Measurements from ENCODE around the gene TNFRSF14. TPM values are rescaled to one million over a fixed set of nuclear protein-coding genes. Genes with fewer than 3 reads are reported as not detected.

The TNFRSF14 gene
- total and polyA plus RNA-seq, 2 of the 13 experiments (the other 11 are each of a cell fraction or from before 2014, with no cell fraction given) = 11.9 to 49.9 TPM

DNA sequence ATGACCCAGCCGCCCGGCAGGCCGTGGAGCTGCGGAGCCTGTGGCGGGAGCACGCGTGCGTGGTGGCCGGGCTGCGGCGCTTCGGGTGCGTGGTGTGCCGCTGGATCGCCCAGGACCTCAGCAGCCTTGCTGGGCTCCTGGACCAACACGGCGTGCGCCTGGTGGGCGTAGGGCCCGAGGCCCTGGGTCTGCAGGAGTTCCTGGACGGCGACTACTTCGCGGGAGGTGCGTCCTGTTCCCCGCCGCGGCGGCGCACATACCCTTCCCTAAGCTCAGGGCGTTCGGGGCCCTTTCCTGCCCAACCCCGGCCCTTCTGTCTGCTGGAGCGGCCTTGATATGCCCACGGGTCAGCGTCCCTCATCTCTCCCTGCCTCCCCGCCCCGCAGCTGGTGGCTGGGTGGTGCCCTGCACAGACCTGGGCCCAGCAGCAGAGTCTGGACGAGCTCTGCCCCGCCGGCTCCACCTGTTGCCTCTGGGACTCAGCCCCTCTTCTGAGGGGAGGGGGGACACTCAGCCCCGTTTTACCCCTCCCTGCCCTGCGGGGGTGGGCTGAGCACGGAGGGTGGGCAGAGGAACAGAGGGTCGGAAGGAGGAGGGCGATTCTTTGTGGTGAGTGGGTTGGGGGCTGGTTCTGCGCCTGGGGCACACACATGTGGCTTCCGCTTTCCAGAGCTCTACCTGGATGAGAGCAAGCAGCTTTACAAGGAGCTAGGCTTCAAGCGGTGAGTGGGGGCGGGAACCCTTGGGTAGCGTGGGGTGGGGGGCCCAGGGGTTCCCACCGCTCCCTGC is 31.1 kb downstream of the TNFRSF14 start (continued):
- TF ChIP-seq, protein P1, sequence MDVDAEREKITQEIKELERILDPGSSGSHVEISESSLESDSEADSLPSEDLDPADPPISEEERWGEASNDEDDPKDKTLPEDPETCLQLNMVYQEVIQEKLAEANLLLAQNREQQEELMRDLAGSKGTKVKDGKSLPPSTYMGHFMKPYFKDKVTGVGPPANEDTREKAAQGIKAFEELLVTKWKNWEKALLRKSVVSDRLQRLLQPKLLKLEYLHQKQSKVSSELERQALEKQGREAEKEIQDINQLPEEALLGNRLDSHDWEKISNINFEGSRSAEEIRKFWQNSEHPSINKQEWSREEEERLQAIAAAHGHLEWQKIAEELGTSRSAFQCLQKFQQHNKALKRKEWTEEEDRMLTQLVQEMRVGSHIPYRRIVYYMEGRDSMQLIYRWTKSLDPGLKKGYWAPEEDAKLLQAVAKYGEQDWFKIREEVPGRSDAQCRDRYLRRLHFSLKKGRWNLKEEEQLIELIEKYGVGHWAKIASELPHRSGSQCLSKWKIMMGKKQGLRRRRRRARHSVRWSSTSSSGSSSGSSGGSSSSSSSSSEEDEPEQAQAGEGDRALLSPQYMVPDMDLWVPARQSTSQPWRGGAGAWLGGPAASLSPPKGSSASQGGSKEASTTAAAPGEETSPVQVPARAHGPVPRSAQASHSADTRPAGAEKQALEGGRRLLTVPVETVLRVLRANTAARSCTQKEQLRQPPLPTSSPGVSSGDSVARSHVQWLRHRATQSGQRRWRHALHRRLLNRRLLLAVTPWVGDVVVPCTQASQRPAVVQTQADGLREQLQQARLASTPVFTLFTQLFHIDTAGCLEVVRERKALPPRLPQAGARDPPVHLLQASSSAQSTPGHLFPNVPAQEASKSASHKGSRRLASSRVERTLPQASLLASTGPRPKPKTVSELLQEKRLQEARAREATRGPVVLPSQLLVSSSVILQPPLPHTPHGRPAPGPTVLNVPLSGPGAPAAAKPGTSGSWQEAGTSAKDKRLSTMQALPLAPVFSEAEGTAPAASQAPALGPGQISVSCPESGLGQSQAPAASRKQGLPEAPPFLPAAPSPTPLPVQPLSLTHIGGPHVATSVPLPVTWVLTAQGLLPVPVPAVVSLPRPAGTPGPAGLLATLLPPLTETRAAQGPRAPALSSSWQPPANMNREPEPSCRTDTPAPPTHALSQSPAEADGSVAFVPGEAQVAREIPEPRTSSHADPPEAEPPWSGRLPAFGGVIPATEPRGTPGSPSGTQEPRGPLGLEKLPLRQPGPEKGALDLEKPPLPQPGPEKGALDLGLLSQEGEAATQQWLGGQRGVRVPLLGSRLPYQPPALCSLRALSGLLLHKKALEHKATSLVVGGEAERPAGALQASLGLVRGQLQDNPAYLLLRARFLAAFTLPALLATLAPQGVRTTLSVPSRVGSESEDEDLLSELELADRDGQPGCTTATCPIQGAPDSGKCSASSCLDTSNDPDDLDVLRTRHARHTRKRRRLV (CRISPR knock-in tag; IDR thresholded peaks at IDR 0.05) = no peak
- TF ChIP-seq KMT2A (CRISPR knock-in tag; IDR thresholded peaks at IDR 0.05) (peak; percentile 40; the same call in 1 of the 2 replicates), ATM (IDR thresholded peaks at IDR 0.05; ENCODE audit: borderline replicate concordance) (no peak), ZNF543 (CRISPR knock-in tag; IDR thresholded peaks at IDR 0.05) (no peak), JDP2 (CRISPR knock-in tag; IDR thresholded peaks at IDR 0.05; ENCODE audit: borderline replicate concordance) (no peak), ZSCAN20 (CRISPR knock-in tag; IDR thresholded peaks at IDR 0.05; ENCODE audit: borderline replicate concordance) (0 out of 2 replicates have a peak, but pooled peaks have one; percentile 28), GATAD1 (CRISPR knock-in tag; IDR thresholded peaks at IDR 0.05) (no peak), ZNF878 (CRISPR knock-in tag; IDR thresholded peaks at IDR 0.05) (no peak), ZFP90 (CRISPR knock-in tag; IDR thresholded peaks at IDR 0.05; ENCODE audit: borderline replicate concordance) (0 out of 2 replicates have a peak, but pooled peaks have one; percentile 33), ZNF672 (CRISPR knock-in tag; IDR thresholded peaks at IDR 0.05) (no peak), TAF1 (CRISPR knock-in tag; IDR thresholded peaks at IDR 0.05) (0 out of 2 replicates have a peak, but pooled peaks have one; percentile 41)
- TF ChIP-seq, protein P2, sequence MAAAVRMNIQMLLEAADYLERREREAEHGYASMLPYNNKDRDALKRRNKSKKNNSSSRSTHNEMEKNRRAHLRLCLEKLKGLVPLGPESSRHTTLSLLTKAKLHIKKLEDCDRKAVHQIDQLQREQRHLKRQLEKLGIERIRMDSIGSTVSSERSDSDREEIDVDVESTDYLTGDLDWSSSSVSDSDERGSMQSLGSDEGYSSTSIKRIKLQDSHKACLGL (CRISPR knock-in tag; IDR thresholded peaks at IDR 0.05) = 0 out of 2 replicates have a peak, but pooled peaks have one; percentile 57
- TF ChIP-seq, protein P3, sequence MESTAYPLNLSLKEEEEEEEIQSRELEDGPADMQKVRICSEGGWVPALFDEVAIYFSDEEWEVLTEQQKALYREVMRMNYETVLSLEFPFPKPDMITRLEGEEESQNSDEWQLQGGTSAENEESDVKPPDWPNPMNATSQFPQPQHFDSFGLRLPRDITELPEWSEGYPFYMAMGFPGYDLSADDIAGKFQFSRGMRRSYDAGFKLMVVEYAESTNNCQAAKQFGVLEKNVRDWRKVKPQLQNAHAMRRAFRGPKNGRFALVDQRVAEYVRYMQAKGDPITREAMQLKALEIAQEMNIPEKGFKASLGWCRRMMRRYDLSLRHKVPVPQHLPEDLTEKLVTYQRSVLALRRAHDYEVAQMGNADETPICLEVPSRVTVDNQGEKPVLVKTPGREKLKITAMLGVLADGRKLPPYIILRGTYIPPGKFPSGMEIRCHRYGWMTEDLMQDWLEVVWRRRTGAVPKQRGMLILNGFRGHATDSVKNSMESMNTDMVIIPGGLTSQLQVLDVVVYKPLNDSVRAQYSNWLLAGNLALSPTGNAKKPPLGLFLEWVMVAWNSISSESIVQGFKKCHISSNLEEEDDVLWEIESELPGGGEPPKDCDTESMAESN (CRISPR knock-in tag; conservative IDR thresholded peaks at IDR 0.05) = 0 out of 2 replicates have a peak, but pooled peaks have one; percentile 36
- TF ChIP-seq, protein P4, sequence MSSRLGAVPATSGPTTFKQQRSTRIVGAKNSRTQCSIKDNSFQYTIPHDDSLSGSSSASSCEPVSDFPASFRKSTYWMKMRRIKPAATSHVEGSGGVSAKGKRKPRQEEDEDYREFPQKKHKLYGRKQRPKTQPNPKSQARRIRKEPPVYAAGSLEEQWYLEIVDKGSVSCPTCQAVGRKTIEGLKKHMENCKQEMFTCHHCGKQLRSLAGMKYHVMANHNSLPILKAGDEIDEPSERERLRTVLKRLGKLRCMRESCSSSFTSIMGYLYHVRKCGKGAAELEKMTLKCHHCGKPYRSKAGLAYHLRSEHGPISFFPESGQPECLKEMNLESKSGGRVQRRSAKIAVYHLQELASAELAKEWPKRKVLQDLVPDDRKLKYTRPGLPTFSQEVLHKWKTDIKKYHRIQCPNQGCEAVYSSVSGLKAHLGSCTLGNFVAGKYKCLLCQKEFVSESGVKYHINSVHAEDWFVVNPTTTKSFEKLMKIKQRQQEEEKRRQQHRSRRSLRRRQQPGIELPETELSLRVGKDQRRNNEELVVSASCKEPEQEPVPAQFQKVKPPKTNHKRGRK (CRISPR knock-in tag; IDR thresholded peaks at IDR 0.05) = no peak
- TF ChIP-seq, protein P5, sequence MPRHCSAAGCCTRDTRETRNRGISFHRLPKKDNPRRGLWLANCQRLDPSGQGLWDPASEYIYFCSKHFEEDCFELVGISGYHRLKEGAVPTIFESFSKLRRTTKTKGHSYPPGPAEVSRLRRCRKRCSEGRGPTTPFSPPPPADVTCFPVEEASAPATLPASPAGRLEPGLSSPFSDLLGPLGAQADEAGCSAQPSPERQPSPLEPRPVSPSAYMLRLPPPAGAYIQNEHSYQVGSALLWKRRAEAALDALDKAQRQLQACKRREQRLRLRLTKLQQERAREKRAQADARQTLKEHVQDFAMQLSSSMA (CRISPR knock-in tag; IDR thresholded peaks at IDR 0.05) = no peak
- TF ChIP-seq, protein P6, sequence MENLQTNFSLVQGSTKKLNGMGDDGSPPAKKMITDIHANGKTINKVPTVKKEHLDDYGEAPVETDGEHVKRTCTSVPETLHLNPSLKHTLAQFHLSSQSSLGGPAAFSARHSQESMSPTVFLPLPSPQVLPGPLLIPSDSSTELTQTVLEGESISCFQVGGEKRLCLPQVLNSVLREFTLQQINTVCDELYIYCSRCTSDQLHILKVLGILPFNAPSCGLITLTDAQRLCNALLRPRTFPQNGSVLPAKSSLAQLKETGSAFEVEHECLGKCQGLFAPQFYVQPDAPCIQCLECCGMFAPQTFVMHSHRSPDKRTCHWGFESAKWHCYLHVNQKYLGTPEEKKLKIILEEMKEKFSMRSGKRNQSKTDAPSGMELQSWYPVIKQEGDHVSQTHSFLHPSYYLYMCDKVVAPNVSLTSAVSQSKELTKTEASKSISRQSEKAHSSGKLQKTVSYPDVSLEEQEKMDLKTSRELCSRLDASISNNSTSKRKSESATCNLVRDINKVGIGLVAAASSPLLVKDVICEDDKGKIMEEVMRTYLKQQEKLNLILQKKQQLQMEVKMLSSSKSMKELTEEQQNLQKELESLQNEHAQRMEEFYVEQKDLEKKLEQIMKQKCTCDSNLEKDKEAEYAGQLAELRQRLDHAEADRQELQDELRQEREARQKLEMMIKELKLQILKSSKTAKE (CRISPR knock-in tag; IDR thresholded peaks at IDR 0.05; ENCODE audit: borderline replicate concordance) = no peak

All from HepG2 (cell line).